ENCODE measurements around the gene ADCY5.

The ADCY5 gene

GRCh38 chr3:123324880-123325765 is 123.8 kb downstream of the ADCY5 start:
- H3K27me3 ChIP-seq (ENCODE audit: control insufficient read depth in 5 of 5, insufficient read depth in 4 of 5, low read length in 5 of 5), result no peaks in the 10 kb centered on the region
- H3K9me3 ChIP-seq (ENCODE audit: control insufficient read depth in 5 of 5, low read length in 5 of 5), result no peaks in the 10 kb centered on the region
- peaks cover 0 to 21% (median 13%) of the 10 kb centered on the region in 5 donors for H3K4me1 ChIP-seq (ENCODE audit: control insufficient read depth in 5 of 5, insufficient read depth in 5 of 5, low read length in 5 of 5)
- peaks cover 3 to 35% (median 31%) of the 10 kb centered on the region in 5 donors for H3K36me3 ChIP-seq (ENCODE audit: control insufficient read depth in 5 of 5, insufficient read depth in 5 of 5, low read length in 5 of 5)
- H3K4me3 ChIP-seq (ENCODE audit: low read depth in 1 of 5, low read length in 5 of 5), result no peak overlapping the region
- H3K27ac ChIP-seq (ENCODE audit: low read depth, low read length), result no peak overlapping the region
- H3K9ac ChIP-seq (ENCODE audit: low read length in 5 of 5), result no peak overlapping the region

DNA sequence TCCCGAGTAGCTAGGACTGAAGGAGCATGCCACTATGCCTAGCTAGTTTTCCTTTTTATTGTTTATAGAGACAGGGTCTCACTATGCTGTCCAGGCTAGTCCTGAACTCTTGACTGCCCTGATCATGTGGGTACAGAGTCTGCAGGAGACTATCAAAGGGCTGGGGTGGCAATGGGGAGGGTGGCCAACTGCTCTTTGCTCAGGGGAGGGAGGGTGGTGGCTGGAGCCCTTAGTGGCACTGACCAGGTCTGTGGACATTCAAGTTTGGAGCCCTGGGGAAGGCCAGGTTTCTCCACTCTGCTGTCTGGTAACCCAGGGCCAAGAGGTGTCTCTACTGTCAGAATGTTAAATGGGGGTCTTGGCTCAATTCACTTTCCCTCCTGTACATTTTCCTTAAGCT is 125.1 kb downstream of the ADCY5 start:
- H3K4me1 ChIP-seq (ENCODE audit: control insufficient read depth in 5 of 5, insufficient read depth in 5 of 5, low read length in 5 of 5), result peaks cover 0 to 21% (median 11%) of the 10 kb centered on the region in 5 donors
- H3K36me3 ChIP-seq (ENCODE audit: control insufficient read depth in 5 of 5, insufficient read depth in 5 of 5, low read length in 5 of 5), result peaks cover 3 to 44% (median 40%) of the 10 kb centered on the region in 5 donors
- H3K4me3 ChIP-seq (ENCODE audit: low read depth in 1 of 5, low read length in 5 of 5), result no peak overlapping the region
- H3K9me3 ChIP-seq (ENCODE audit: control insufficient read depth in 5 of 5, low read length in 5 of 5), result no peaks in the 10 kb centered on the region
- H3K27me3 ChIP-seq (ENCODE audit: control insufficient read depth in 5 of 5, insufficient read depth in 4 of 5, low read length in 5 of 5), result peaks cover 0 to 2% (median 0%) of the 10 kb centered on the region in 5 donors
- no peak overlapping the region for H3K9ac ChIP-seq (ENCODE audit: low read length in 5 of 5)
- H3K27ac ChIP-seq (ENCODE audit: low read depth, low read length), result no peak overlapping the region

DNA sequence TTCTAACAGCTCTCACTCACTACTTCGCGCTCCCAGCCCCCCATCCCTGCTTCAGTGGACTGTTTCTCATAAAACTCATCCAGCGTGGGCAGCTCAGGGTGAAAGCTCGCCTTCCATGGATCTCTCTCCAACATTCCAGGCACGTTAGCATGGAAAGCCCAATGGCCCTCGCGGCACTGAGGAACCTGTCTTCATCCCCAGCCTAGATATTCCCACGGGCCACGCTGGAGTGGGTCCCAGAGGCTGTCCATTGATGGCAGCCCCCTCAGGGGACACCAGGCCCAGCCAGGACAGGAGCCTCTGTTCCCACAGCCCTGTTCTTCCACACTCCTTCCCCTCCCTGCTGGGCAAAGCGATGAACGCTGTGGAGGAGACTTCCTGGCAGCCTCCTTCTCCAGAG is 126.0 kb downstream of the ADCY5 start:
- H3K9me3 ChIP-seq (ENCODE audit: control insufficient read depth in 5 of 5, low read length in 5 of 5), result no peaks in the 10 kb centered on the region
- peaks cover 0 to 21% (median 11%) of the 10 kb centered on the region in 5 donors for H3K4me1 ChIP-seq (ENCODE audit: control insufficient read depth in 5 of 5, insufficient read depth in 5 of 5, low read length in 5 of 5)
- no peak overlapping the region for H3K9ac ChIP-seq (ENCODE audit: low read length in 5 of 5)
- peaks cover 0 to 2% (median 0%) of the 10 kb centered on the region in 5 donors for H3K27me3 ChIP-seq (ENCODE audit: control insufficient read depth in 5 of 5, insufficient read depth in 4 of 5, low read length in 5 of 5)
- no peak overlapping the region for H3K4me3 ChIP-seq (ENCODE audit: low read depth in 1 of 5, low read length in 5 of 5)
- peaks cover 3 to 52% (median 49%) of the 10 kb centered on the region in 5 donors for H3K36me3 ChIP-seq (ENCODE audit: control insufficient read depth in 5 of 5, insufficient read depth in 5 of 5, low read length in 5 of 5)
- no peak overlapping the region for H3K27ac ChIP-seq (ENCODE audit: low read depth, low read length)

- Histone ChIP-seq H3K36me3 (ENCODE audit: control insufficient read depth in 5 of 5, insufficient read depth in 5 of 5, low read length in 5 of 5) (peaks cover 0 to 49% (median 47%) of the 10 kb centered on the region in 5 donors), H3K9me3 (ENCODE audit: control insufficient read depth in 5 of 5, low read length in 5 of 5) (no peaks in the 10 kb centered on the region), H3K4me3 (ENCODE audit: low read depth in 1 of 5, low read length in 5 of 5) (no peak overlapping the region), H3K9ac (ENCODE audit: low read length in 5 of 5) (no peak overlapping the region), H3K27me3 (ENCODE audit: control insufficient read depth in 5 of 5, insufficient read depth in 4 of 5, low read length in 5 of 5) (peaks cover 0 to 2% (median 0%) of the 10 kb centered on the region in 5 donors), H3K27ac (ENCODE audit: low read depth, low read length) (no peak overlapping the region), H3K4me1 (ENCODE audit: control insufficient read depth in 5 of 5, insufficient read depth in 5 of 5, low read length in 5 of 5) (peaks cover 0 to 21% (median 11%) of the 10 kb centered on the region in 5 donors)
Observed at GRCh38 chr3:123321806-123322205, 127.1 kb downstream of the ADCY5 start.

DNA sequence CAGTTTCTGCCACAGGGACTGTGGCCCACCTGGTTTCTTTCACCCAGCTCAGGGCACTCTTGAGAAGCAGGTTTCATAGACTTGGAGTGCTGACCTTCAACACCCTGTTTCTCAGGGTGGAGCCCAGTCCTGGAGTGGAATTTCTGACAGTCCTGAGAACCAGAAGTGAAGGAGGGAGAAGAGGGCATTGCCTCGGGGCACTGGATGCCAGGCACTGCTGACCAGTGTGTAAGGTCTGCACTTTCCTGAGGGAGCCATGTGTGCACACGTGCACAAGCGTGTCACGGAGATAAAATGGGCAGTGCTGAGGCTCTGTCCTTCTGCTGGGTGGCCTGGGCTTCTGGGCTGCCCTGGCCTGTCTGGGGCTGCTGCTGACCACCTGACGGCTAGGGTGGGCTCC is 128.7 kb downstream of the ADCY5 start:
- H3K36me3 ChIP-seq (ENCODE audit: control insufficient read depth in 5 of 5, insufficient read depth in 5 of 5, low read length in 5 of 5), result peaks cover 0 to 56% (median 49%) of the 10 kb centered on the region in 5 donors
- peaks cover 0 to 2% (median 0%) of the 10 kb centered on the region in 5 donors for H3K27me3 ChIP-seq (ENCODE audit: control insufficient read depth in 5 of 5, insufficient read depth in 4 of 5, low read length in 5 of 5)
- H3K9me3 ChIP-seq (ENCODE audit: control insufficient read depth in 5 of 5, low read length in 5 of 5), result no peaks in the 10 kb centered on the region
- no peak overlapping the region for H3K27ac ChIP-seq (ENCODE audit: low read depth, low read length)
- H3K4me3 ChIP-seq (ENCODE audit: low read depth in 1 of 5, low read length in 5 of 5), result no peak overlapping the region
- peaks cover 0 to 18% (median 8%) of the 10 kb centered on the region in 5 donors for H3K4me1 ChIP-seq (ENCODE audit: control insufficient read depth in 5 of 5, insufficient read depth in 5 of 5, low read length in 5 of 5)
- no peak overlapping the region for H3K9ac ChIP-seq (ENCODE audit: low read length in 5 of 5)

GRCh38 chr3:123319760-123320159 is 129.1 kb downstream of the ADCY5 start:
- H3K27ac ChIP-seq (ENCODE audit: low read depth, low read length), result no peak overlapping the region
- no peak overlapping the region for H3K9ac ChIP-seq (ENCODE audit: low read length in 5 of 5)
- H3K4me3 ChIP-seq (ENCODE audit: low read depth in 1 of 5, low read length in 5 of 5), result no peak overlapping the region
- peaks cover 0 to 2% (median 0%) of the 10 kb centered on the region in 5 donors for H3K27me3 ChIP-seq (ENCODE audit: control insufficient read depth in 5 of 5, insufficient read depth in 4 of 5, low read length in 5 of 5)
- no peaks in the 10 kb centered on the region for H3K9me3 ChIP-seq (ENCODE audit: control insufficient read depth in 5 of 5, low read length in 5 of 5)
- H3K36me3 ChIP-seq (ENCODE audit: control insufficient read depth in 5 of 5, insufficient read depth in 5 of 5, low read length in 5 of 5), result peaks cover 0 to 57% (median 49%) of the 10 kb centered on the region in 5 donors
- peaks cover 0 to 14% (median 4%) of the 10 kb centered on the region in 5 donors for H3K4me1 ChIP-seq (ENCODE audit: control insufficient read depth in 5 of 5, insufficient read depth in 5 of 5, low read length in 5 of 5)

- peaks cover 0 to 4% (median 0%) of the 10 kb centered on the region in 5 donors for H3K27me3 ChIP-seq (ENCODE audit: control insufficient read depth in 5 of 5, insufficient read depth in 4 of 5, low read length in 5 of 5)
- H3K27ac ChIP-seq (ENCODE audit: low read depth, low read length), result no peak overlapping the region
- no peaks in the 10 kb centered on the region for H3K9me3 ChIP-seq (ENCODE audit: control insufficient read depth in 5 of 5, low read length in 5 of 5)
- no peak overlapping the region for H3K4me3 ChIP-seq (ENCODE audit: low read depth in 1 of 5, low read length in 5 of 5)
- H3K4me1 ChIP-seq (ENCODE audit: control insufficient read depth in 5 of 5, insufficient read depth in 5 of 5, low read length in 5 of 5), result peaks cover 0 to 5% (median 0%) of the 10 kb centered on the region in 5 donors
- H3K9ac ChIP-seq (ENCODE audit: low read length in 5 of 5), result no peak overlapping the region
- peaks cover 0 to 65% (median 54%) of the 10 kb centered on the region in 5 donors for H3K36me3 ChIP-seq (ENCODE audit: control insufficient read depth in 5 of 5, insufficient read depth in 5 of 5, low read length in 5 of 5)
Observed at GRCh38 chr3:123318374-123318773, 130.5 kb downstream of the ADCY5 start.

DNA sequence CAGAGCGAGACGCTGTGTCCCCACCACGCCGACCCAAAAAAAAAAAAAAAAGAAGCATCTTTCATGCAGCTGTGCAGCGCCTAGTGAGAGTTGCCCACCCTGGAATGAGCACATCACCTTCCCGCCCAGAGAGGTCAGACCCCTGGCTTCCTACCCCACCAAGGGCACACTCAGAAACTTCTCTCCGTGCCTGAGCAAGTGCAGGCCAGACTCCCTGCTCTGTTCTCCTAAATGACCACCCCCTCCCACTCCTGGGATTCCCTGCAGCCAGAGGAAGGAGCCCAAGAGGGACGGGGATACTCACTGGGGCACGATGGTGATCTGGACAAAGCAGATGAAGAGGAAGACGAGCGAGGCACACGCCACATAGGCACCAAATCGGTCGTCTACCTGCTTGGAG is 131.2 kb downstream of the ADCY5 start:
- Histone ChIP-seq H3K4me3 (ENCODE audit: low read depth in 1 of 5, low read length in 5 of 5) (no peak overlapping the region), H3K27me3 (ENCODE audit: control insufficient read depth in 5 of 5, insufficient read depth in 4 of 5, low read length in 5 of 5) (peaks cover 0 to 4% (median 0%) of the 10 kb centered on the region in 5 donors), H3K27ac (ENCODE audit: low read depth, low read length) (no peak overlapping the region), H3K9me3 (ENCODE audit: control insufficient read depth in 5 of 5, low read length in 5 of 5) (no peaks in the 10 kb centered on the region), H3K9ac (ENCODE audit: low read length in 5 of 5) (no peak overlapping the region), H3K4me1 (ENCODE audit: control insufficient read depth in 5 of 5, insufficient read depth in 5 of 5, low read length in 5 of 5) (no peaks in the 10 kb centered on the region), H3K36me3 (ENCODE audit: control insufficient read depth in 5 of 5, insufficient read depth in 5 of 5, low read length in 5 of 5) (peaks cover 0 to 72% (median 59%) of the 10 kb centered on the region in 5 donors)

GRCh38 chr3:123315271-123315595 is 133.7 kb downstream of the ADCY5 start:
- no peak overlapping the region for H3K9ac ChIP-seq (ENCODE audit: low read length in 5 of 5)
- H3K27ac ChIP-seq (ENCODE audit: low read depth, low read length), result no peak overlapping the region
- no peaks in the 10 kb centered on the region for H3K9me3 ChIP-seq (ENCODE audit: control insufficient read depth in 5 of 5, low read length in 5 of 5)
- H3K4me1 ChIP-seq (ENCODE audit: control insufficient read depth in 5 of 5, insufficient read depth in 5 of 5, low read length in 5 of 5), result no peaks in the 10 kb centered on the region
- H3K4me3 ChIP-seq (ENCODE audit: low read depth in 1 of 5, low read length in 5 of 5), result no peak overlapping the region
- H3K36me3 ChIP-seq (ENCODE audit: control insufficient read depth in 5 of 5, insufficient read depth in 5 of 5, low read length in 5 of 5), result peaks cover 10 to 72% (median 52%) of the 10 kb centered on the region in 5 donors
- H3K27me3 ChIP-seq (ENCODE audit: control insufficient read depth in 5 of 5, insufficient read depth in 4 of 5, low read length in 5 of 5), result peaks cover 0 to 4% (median 0%) of the 10 kb centered on the region in 5 donors

Measured in subcutaneous abdominal adipose tissue (tissue), 5 donors.